K562 (cell line): Measurements from ENCODE around the gene CLIC1. TPM values are rescaled to one million over a fixed set of nuclear protein-coding genes. Genes with fewer than 3 reads are reported as not detected.
A peak's percentile ranks its signal among the peaks of the same experiment; 100 is the strongest.

Experiments
- CEBPG ChIP-seq, 3 experiments: fragments of 200-800 bp in 1 of 3; sonication (Bioruptor generic) in 1 of 3; sonication (generic) in 1 of 3; formaldehyde crosslinking in 1 of 3; IDR thresholded peaks in 2 of 3; conservative IDR thresholded peaks in 1 of 3; 2 replicates each; pipeline versions ENCODE4 v1.6.1 to v1.8.0; 2016 to 2022; ENCODE audit warnings: missing compliant biosample characterization in 2 of 3, missing genetic modification characterization in 2 of 3, mild to moderate bottlenecking in 1 of 3, missing genetic modification reagents in 1 of 3
- CREB1 ChIP-seq, 2 experiments: sonication (generic) in 1 of 2; formaldehyde crosslinking in 1 of 2; IDR thresholded peaks; 2 replicates each; pipeline versions ENCODE4 v1.6.1 to v1.8.0; 2012 to 2022; ENCODE audit warnings: inconsistent platforms in 1 of 2, mild to moderate bottlenecking in 1 of 2, missing genetic modification reagents in 1 of 2, moderate library complexity in 1 of 2
- ELK1 ChIP-seq: sonication (generic); formaldehyde crosslinking; IDR thresholded peaks from 2 replicates; pipeline ENCODE4 v1.8.1; 2022; ENCODE audit warnings: missing genetic modification reagents
- FOXJ3 ChIP-seq: sonication (generic); formaldehyde crosslinking; IDR thresholded peaks from 2 replicates; pipeline ENCODE4 v1.4.0; 2020; ENCODE audit warnings: mild to moderate bottlenecking, missing genetic modification reagents
- ILF3 ChIP-seq: fragments of 450-650 bp; IDR thresholded peaks from 2 replicates; pipeline ENCODE4 v1.6.1; 2018; ENCODE audit warnings: antibody characterized with exemption, mild to moderate bottlenecking, moderate library complexity, borderline replicate concordance
- MYC ChIP-seq, 2 experiments: fragments of 250-450 bp in 1 of 2; sonication (Bioruptor Pico) in 1 of 2; IDR thresholded peaks; 2 replicates each; pipeline versions ENCODE4 v1.5.1 to v1.6.1; 2012 to 2021; ENCODE audit warnings: low read depth in 2 of 2, borderline replicate concordance in 1 of 2, improper control_type of control experiment in 1 of 2, low read length in 1 of 2, mild to moderate bottlenecking in 1 of 2, moderate library complexity in 1 of 2
- PHF8 ChIP-seq: fragments of 200-600 bp; sonication (generic); IDR thresholded peaks from 2 replicates; pipeline ENCODE4 v1.6.1; 2012; ENCODE audit warnings: mixed run types, mild to moderate bottlenecking, inconsistent platforms, low read length, moderate library complexity, borderline replicate concordance
- PRPF4 ChIP-seq: fragments of 200-400 bp; formaldehyde crosslinking; IDR thresholded peaks from one replicate; pipeline ENCODE4 v1.6.1; 2017; ENCODE audit warnings: low read length, low read depth, mild to moderate bottlenecking; ENCODE audit not compliant: insufficient read depth, poor library complexity, severe bottlenecking
- PTRF ChIP-seq: fragments of 450-650 bp; IDR thresholded peaks from 2 replicates; pipeline ENCODE4 v1.6.1; 2016; ENCODE audit warnings: mild to moderate bottlenecking, missing genetic modification characterization, missing compliant biosample characterization
- SMARCE1 ChIP-seq: fragments of 450-650 bp; IDR thresholded peaks from 2 replicates; pipeline ENCODE4 v1.7.1; 2016; ENCODE audit warnings: mild to moderate bottlenecking
- TAF1 ChIP-seq: IDR thresholded peaks from 2 replicates; pipeline ENCODE4 v1.6.1; 2011; ENCODE audit warnings: mild to moderate bottlenecking, low read length, moderate library complexity; ENCODE audit not compliant: insufficient read depth, control insufficient read depth, severe bottlenecking; ENCODE audit errors: extremely low read depth
- XRCC4 ChIP-seq: IDR thresholded peaks from one replicate; pipeline ENCODE4 v1.6.1; 2011; ENCODE audit not compliant: insufficient read depth, insufficient read length; ENCODE audit errors: extremely low read depth
- ZNF518B ChIP-seq: fragments of 250-450 bp; sonication (Bioruptor Pico); IDR thresholded peaks from 2 replicates; pipeline ENCODE4 v1.5.0; 2021; ENCODE audit warnings: mild to moderate bottlenecking, moderate library complexity
- ZNF764 ChIP-seq: fragments of 250-450 bp; sonication (Bioruptor Pico); IDR thresholded peaks from 2 replicates; pipeline ENCODE4 v1.4.0; 2020; ENCODE audit warnings: low read depth, mild to moderate bottlenecking, moderate library complexity
- polyA plus RNA-seq, 8 experiments: library from polyadenylated mRNA; depleted of rRNA in 4 of 8; stranded (reverse) in 5 of 8; unstranded in 3 of 8; fragments of >200 nt; fragmentation: Nextera tagmentation in 2 of 8; fragmentation: Illumina TruSeq in 1 of 8; extraction: Ambion mirVana in 2 of 8; extraction: Trizol in 1 of 8; gene quantifications; 2 replicates each; pipeline versions ENCODE4 v1.2.1 to v1.2.3, GENCODE V29; 2011 to 2014; ENCODE audit warnings: inconsistent platforms in 1 of 8, missing spikeins in 1 of 8
- total RNA-seq, 7 experiments: library from RNA; depleted of rRNA in 6 of 7; stranded (reverse); fragments of >200 nt in 6 of 7; fragmentation: Illumina TruSeq in 2 of 7; extraction: Trizol in 2 of 7; gene quantifications; 2 replicates each; pipeline versions ENCODE4 v1.2.1 to v1.2.3, GENCODE V29; 2011 to 2021; ENCODE audit warnings: low replicate concordance in 1 of 7
- TF ChIP-seq, protein P1 (sequence below): IDR thresholded peaks from 2 replicates; pipeline ENCODE4 v1.6.1; 2012; ENCODE audit warnings: low read depth, low read length, improper control_type of control experiment, borderline replicate concordance
- TF ChIP-seq, protein P2 (sequence below): fragments of 250-450 bp; sonication (Bioruptor Pico); IDR thresholded peaks from 2 replicates; pipeline ENCODE4 v1.5.0; 2021; ENCODE audit warnings: mild to moderate bottlenecking, borderline replicate concordance

CLIC1 gene
- total and polyA plus RNA-seq, 9 of the 15 experiments (the other 6 are each of a cell fraction or from before 2014, with no cell fraction given): 1,267 to 2,419 (median 1,808) TPM

DNA sequence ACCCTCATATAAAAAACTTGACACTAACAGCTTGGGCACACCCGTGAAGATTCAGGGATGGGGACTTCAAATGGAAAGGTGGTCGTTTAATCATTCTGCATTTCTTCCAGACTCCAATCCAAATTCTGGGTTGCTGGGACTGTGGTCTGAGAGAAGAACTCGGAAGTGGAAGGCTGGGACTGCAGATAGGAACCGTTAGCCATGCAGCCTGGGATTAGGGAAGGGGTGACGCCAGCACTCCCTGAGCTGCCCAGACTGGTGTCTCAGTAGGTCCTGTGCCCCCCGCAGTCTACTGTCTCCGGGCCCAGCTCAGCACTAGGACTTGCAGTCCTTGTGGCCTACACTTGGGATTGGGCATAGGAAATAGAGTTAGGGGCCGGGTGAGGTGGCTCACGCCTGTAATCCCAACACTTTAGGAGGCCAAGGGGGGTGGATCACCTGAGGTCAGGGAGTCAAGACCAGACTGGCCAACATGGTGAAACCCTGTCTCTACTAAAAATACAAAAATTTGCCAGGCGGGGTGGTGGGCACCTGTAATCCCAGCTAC is 511 bp upstream of the CLIC1 start (continued):
- TF ChIP-seq PTRF (tag) (peak; percentile 9; the same call in 1 of the 2 replicates), PHF8 (no peak), ILF3 (no peak), MYC (IDR thresholded peaks at IDR 0.05; ENCODE audit: low read depth, low read length) (no peak), MYC (CRISPR knock-in tag; IDR thresholded peaks at IDR 0.05; ENCODE audit: borderline replicate concordance, low read depth) (peak; percentile 74; the same call in 1 of the 2 replicates), CEBPG (CRISPR knock-in tag; IDR thresholded peaks at IDR 0.05) (no peak; the same call in 1 of the 2 replicates), CEBPG (tag; conservative IDR thresholded peaks at IDR 0.05 in 1 of 2, IDR thresholded peaks at IDR 0.05 in 1 of 2) (no peak), ZNF518B (0 out of 2 replicates have a peak, but pooled peaks have one; percentile 16), CREB1 (IDR thresholded peaks at IDR 0.05) (no peak; the same call in 1 of the 2 replicates), CREB1 (CRISPR knock-in tag; IDR thresholded peaks at IDR 0.05) (no peak), FOXJ3 (CRISPR knock-in tag) (no peak), ELK1 (CRISPR knock-in tag) (no peak), ZNF764 (CRISPR knock-in tag) (0 out of 2 replicates have a peak, but pooled peaks have one; percentile 4), SMARCE1 (no peak), PRPF4 (no peak), TAF1 (no peak), XRCC4 (no peak)
- TF ChIP-seq, protein P1, sequence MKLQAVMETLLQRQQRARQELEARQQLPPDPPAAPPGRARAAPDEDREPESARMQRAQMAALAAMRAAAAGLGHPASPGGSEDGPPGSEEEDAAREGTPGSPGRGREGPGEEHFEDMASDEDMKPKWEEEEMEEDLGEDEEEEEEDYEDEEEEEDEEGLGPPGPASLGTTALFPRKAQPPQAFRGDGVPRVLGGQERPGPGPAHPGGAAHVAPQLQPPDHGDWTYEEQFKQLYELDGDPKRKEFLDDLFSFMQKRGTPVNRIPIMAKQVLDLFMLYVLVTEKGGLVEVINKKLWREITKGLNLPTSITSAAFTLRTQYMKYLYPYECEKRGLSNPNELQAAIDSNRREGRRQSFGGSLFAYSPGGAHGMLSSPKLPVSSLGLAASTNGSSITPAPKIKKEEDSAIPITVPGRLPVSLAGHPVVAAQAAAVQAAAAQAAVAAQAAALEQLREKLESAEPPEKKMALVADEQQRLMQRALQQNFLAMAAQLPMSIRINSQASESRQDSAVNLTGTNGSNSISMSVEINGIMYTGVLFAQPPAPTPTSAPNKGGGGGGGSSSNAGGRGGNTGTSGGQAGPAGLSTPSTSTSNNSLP: no peak
- TF ChIP-seq, protein P2, sequence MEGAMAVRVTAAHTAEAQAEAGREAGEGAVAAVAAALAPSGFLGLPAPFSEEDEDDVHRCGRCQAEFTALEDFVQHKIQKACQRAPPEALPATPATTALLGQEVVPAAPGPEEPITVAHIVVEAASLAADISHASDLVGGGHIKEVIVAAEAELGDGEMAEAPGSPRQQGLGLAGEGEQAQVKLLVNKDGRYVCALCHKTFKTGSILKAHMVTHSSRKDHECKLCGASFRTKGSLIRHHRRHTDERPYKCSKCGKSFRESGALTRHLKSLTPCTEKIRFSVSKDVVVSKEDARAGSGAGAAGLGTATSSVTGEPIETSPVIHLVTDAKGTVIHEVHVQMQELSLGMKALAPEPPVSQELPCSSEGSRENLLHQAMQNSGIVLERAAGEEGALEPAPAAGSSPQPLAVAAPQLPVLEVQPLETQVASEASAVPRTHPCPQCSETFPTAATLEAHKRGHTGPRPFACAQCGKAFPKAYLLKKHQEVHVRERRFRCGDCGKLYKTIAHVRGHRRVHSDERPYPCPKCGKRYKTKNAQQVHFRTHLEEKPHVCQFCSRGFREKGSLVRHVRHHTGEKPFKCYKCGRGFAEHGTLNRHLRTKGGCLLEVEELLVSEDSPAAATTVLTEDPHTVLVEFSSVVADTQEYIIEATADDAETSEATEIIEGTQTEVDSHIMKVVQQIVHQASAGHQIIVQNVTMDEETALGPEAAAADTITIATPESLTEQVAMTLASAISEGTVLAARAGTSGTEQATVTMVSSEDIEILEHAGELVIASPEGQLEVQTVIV: no peak
